H9 (cell line): ENCODE measurements around the gene IL4. TPM values are rescaled to one million over a fixed set of nuclear protein-coding genes. Genes with fewer than 3 reads are reported as not detected.
A peak's percentile ranks its signal among the peaks of the same experiment; 100 is the strongest.

Experiments
- DNase-seq: peaks from one replicate; pipeline ENCODE4 v3.0.0-alpha.2; 2017
- H2AFZ ChIP-seq: one replicate; pipeline ENCODE4 v1.6.1; 2013; ENCODE audit warnings: mild to moderate bottlenecking, low read length, control low read depth, moderate library complexity
- H2AK5ac ChIP-seq: 2 replicates; pipeline ENCODE4 v1.6.1; 2013; ENCODE audit warnings: low read length, control low read depth, mixed read lengths; ENCODE audit not compliant: insufficient read length
- H2BK120ac ChIP-seq: one replicate; pipeline ENCODE4 v1.6.1; 2013; ENCODE audit warnings: low read depth, mild to moderate bottlenecking, low read length, control low read depth, inconsistent platforms; ENCODE audit not compliant: poor library complexity, severe bottlenecking
- H2BK12ac ChIP-seq: 2 replicates; pipeline ENCODE4 v1.6.1; 2013; ENCODE audit warnings: low read length, control low read depth, mixed read lengths, low read depth; ENCODE audit not compliant: insufficient read length
- H2BK15ac ChIP-seq: 2 replicates; pipeline ENCODE4 v1.6.1; 2013; ENCODE audit warnings: low read depth, low read length, control low read depth
- H2BK20ac ChIP-seq: one replicate; pipeline ENCODE4 v1.6.1; 2013; ENCODE audit warnings: low read depth, mild to moderate bottlenecking, low read length, control low read depth, inconsistent platforms; ENCODE audit not compliant: poor library complexity, severe bottlenecking
- H2BK5ac ChIP-seq: 2 replicates; pipeline ENCODE4 v1.6.1; 2013; ENCODE audit warnings: low read length, control low read depth, mixed read lengths; ENCODE audit not compliant: insufficient read length
- H3K14ac ChIP-seq: 2 replicates; pipeline ENCODE4 v1.6.1; 2013; ENCODE audit warnings: low read length, control low read depth; ENCODE audit not compliant: insufficient read depth
- H3K18ac ChIP-seq: 2 replicates; pipeline ENCODE4 v1.6.1; 2013; ENCODE audit warnings: low read depth, mild to moderate bottlenecking, mixed read lengths, low read length, control low read depth; ENCODE audit not compliant: insufficient read length
- H3K23ac ChIP-seq: 2 replicates; pipeline ENCODE4 v1.6.1; 2013; ENCODE audit warnings: low read length, control low read depth, mixed read lengths, low read depth; ENCODE audit not compliant: insufficient read length
- H3K23me2 ChIP-seq: 2 replicates; pipeline ENCODE4 v1.6.1; 2013; ENCODE audit warnings: low read depth, mild to moderate bottlenecking, mixed read lengths, low read length, control low read depth; ENCODE audit not compliant: insufficient read length, poor library complexity, severe bottlenecking
- H3K27ac ChIP-seq: 2 replicates; pipeline ENCODE4 v1.5.1; 2013; ENCODE audit warnings: low read length, control low read depth, mixed read lengths, low read depth; ENCODE audit not compliant: insufficient read length
- H3K27me3 ChIP-seq: 2 replicates; pipeline ENCODE4 v1.6.1; 2013; ENCODE audit warnings: low read length, control low read depth, inconsistent platforms; ENCODE audit not compliant: insufficient read depth
- H3K4ac ChIP-seq: 2 replicates; pipeline ENCODE4 v1.6.1; 2013; ENCODE audit warnings: low read depth, mild to moderate bottlenecking, control low read depth, inconsistent platforms, low read length, moderate library complexity
- H3K4me1 ChIP-seq: 2 replicates; pipeline ENCODE4 v1.6.1; 2013; ENCODE audit warnings: low read length, control low read depth, inconsistent platforms; ENCODE audit not compliant: insufficient read depth
- H3K4me2 ChIP-seq: 2 replicates; pipeline ENCODE4 v1.6.1; 2013; ENCODE audit warnings: low read length, control low read depth, mixed read lengths; ENCODE audit not compliant: insufficient read length, insufficient read depth
- H3K56ac ChIP-seq: 2 replicates; pipeline ENCODE4 v1.6.1; 2013; ENCODE audit warnings: low read depth, mild to moderate bottlenecking, mixed read lengths, low read length, control low read depth; ENCODE audit not compliant: insufficient read length
- H3K79me1 ChIP-seq: 2 replicates; pipeline ENCODE4 v1.6.1; 2013; ENCODE audit warnings: low read depth, mild to moderate bottlenecking, moderate library complexity, low read length, control low read depth, inconsistent platforms; ENCODE audit not compliant: insufficient read depth, poor library complexity, severe bottlenecking
- H3K79me2 ChIP-seq: 2 replicates; pipeline ENCODE4 v1.6.1; 2013; ENCODE audit warnings: low read length, control low read depth, inconsistent platforms; ENCODE audit not compliant: insufficient read depth
- H3K9ac ChIP-seq: 2 replicates; pipeline ENCODE4 v1.6.1; 2013; ENCODE audit warnings: low read length, control low read depth, mixed read lengths; ENCODE audit not compliant: insufficient read length; ENCODE audit errors: extremely low read depth
- H3K9me3 ChIP-seq: one replicate; pipeline ENCODE4 v1.6.1; 2013; ENCODE audit warnings: low read depth, low read length, inconsistent platforms; ENCODE audit not compliant: control insufficient read depth
- H3T11ph ChIP-seq: one replicate; pipeline ENCODE4 v1.6.1; 2013; ENCODE audit warnings: mild to moderate bottlenecking, low read length, control low read depth, inconsistent platforms
- H4K20me1 ChIP-seq: one replicate; pipeline ENCODE4 v1.6.1; 2013; ENCODE audit not compliant: control insufficient read depth, insufficient read length, insufficient read depth
- H4K5ac ChIP-seq: 2 replicates; pipeline ENCODE4 v1.6.1; 2013; ENCODE audit warnings: low read depth, mild to moderate bottlenecking, mixed read lengths, low read length, control low read depth; ENCODE audit not compliant: insufficient read length
- H4K8ac ChIP-seq: replicated peaks from 2 replicates; pipeline ENCODE4 v1.6.1; 2013; ENCODE audit warnings: low read length, control low read depth, mixed read lengths, low read depth; ENCODE audit not compliant: insufficient read length
- H4K91ac ChIP-seq: 2 replicates; pipeline ENCODE4 v1.6.1; 2013; ENCODE audit warnings: low read depth, mild to moderate bottlenecking, moderate library complexity, mixed read lengths, low read length, control low read depth; ENCODE audit not compliant: insufficient read length
- H3K27ac Mint-ChIP-seq, 3 experiments: 2 replicates in 2 of 3; 3 replicates in 1 of 3; pipeline ENCODE4 v1.8.0; 2020 to 2021; ENCODE audit warnings: mixed read lengths in 3 of 3, mild to moderate bottlenecking in 1 of 3, moderate library complexity in 1 of 3
- H3K27me3 Mint-ChIP-seq: 2 replicates; pipeline ENCODE4 v1.8.0; 2021; ENCODE audit warnings: low read depth, mild to moderate bottlenecking, moderate library complexity, mixed read lengths
- H3K36me3 Mint-ChIP-seq, 3 experiments: 2 replicates in 2 of 3; 3 replicates in 1 of 3; pipeline ENCODE4 v1.8.0; 2020 to 2021; ENCODE audit warnings: low read depth in 3 of 3, mixed read lengths in 3 of 3; ENCODE audit not compliant: insufficient read depth in 1 of 3
- H3K4me1 Mint-ChIP-seq, 2 experiments: 2 replicates each; pipeline ENCODE4 v1.8.0; 2020; ENCODE audit warnings: mixed read lengths in 2 of 2
- H3K4me3 Mint-ChIP-seq, 2 experiments: 2 replicates in 1 of 2; 3 replicates in 1 of 2; pipeline ENCODE4 v1.8.0; 2020 to 2021; ENCODE audit warnings: mild to moderate bottlenecking in 2 of 2, mixed read lengths in 2 of 2, moderate library complexity in 1 of 2
- H3K9me3 Mint-ChIP-seq, 2 experiments: 2 replicates in 1 of 2; 3 replicates in 1 of 2; pipeline ENCODE4 v1.8.0; 2020; ENCODE audit warnings: mild to moderate bottlenecking in 2 of 2, mixed read lengths in 2 of 2, moderate library complexity in 1 of 2
- CTCF ChIP-seq: fragments of 200-600 bp; sonication (generic); conservative IDR thresholded peaks from 3 replicates; pipeline ENCODE4 v1.8.0; 2021; ENCODE audit warnings: antibody characterized with exemption, mild to moderate bottlenecking
- WGBS: extraction: QIAGEN DNeasy Blood & Tissue Kit; methylation state at CpG from one replicate; pipeline ENCODE4 v1.1.7; 2013; ENCODE audit warnings: missing lambda C conversion rate, low lambda C conversion rate, mixed read lengths; ENCODE audit not compliant: insufficient read length; ENCODE audit errors: extremely low coverage; 5-methylcytosine and 5-hydroxymethylcytosine counted together
- total RNA-seq: library from RNA; stranded (reverse); gene quantifications from 2 replicates; pipeline ENCODE4 v1.2.1, GENCODE V29; 2021

The IL4 gene
- total RNA-seq, 1 experiment from 2014 or later = not detected

GRCh38 chr5:132668706-132669454 lies 4.9 kb upstream of the IL4 start:
- Mint-ChIP-seq H3K4me1 (peaks cover 22 to 26% of the 10 kb centered on the region in 2 experiments), H3K36me3 (peaks cover 0 to 7% (median 0%) of the 10 kb centered on the region in 3 experiments; a peak in 3 of 7 replicates), H3K27me3 (peaks cover 1% of the 10 kb centered on the region), H3K9me3 (peaks cover 0 to 7% of the 10 kb centered on the region in 2 experiments; a peak in 3 of 5 replicates), H3K4me3 (no peak overlapping the region), H3K27ac (peak overlapping the region in 1 of 3 experiments; percentile 80; a peak in 2 of 7 replicates)
- H2AFZ ChIP-seq = no peak overlapping the region
- H3K27me3 ChIP-seq = no peaks in the 10 kb centered on the region
- H3K23ac ChIP-seq = no peak overlapping the region
- TF ChIP-seq CTCF = no peak
- H4K20me1 ChIP-seq = no peaks in the 10 kb centered on the region
- H3K4ac ChIP-seq = no peak overlapping the region
- no peak overlapping the region for H2AK5ac ChIP-seq
- no peak overlapping the region for H3K14ac ChIP-seq
- no peak overlapping the region for H3K18ac ChIP-seq
- H2BK5ac ChIP-seq = no peak overlapping the region
- no peak overlapping the region for H3K27ac ChIP-seq
- H3K79me2 ChIP-seq = no peaks in the 10 kb centered on the region
- H4K91ac ChIP-seq = no peak overlapping the region
- H3K56ac ChIP-seq = no peak overlapping the region
- no peak overlapping the region for H4K5ac ChIP-seq
- no CpG with 5 or more reads among the region's 14 CpGs for WGBS
- no peak overlapping the region for H2BK12ac ChIP-seq
- no peak for DNase-seq
- H4K8ac ChIP-seq = no peak overlapping the region
- H3K79me1 ChIP-seq = no peaks in the 10 kb centered on the region
- no peak overlapping the region for H3K4me2 ChIP-seq
- H3K9ac ChIP-seq = no peak overlapping the region
- no peak overlapping the region for H3T11ph ChIP-seq
- H2BK15ac ChIP-seq = no peak overlapping the region
- H3K23me2 ChIP-seq = no peaks in the 10 kb centered on the region
- H2BK20ac ChIP-seq = no peak overlapping the region
- H2BK120ac ChIP-seq = no peak overlapping the region
- H3K4me1 ChIP-seq = no peaks in the 10 kb centered on the region
- no peaks in the 10 kb centered on the region for H3K9me3 ChIP-seq
